ENCODE results near the gene MYRFL.

MYRFL gene

DNA sequence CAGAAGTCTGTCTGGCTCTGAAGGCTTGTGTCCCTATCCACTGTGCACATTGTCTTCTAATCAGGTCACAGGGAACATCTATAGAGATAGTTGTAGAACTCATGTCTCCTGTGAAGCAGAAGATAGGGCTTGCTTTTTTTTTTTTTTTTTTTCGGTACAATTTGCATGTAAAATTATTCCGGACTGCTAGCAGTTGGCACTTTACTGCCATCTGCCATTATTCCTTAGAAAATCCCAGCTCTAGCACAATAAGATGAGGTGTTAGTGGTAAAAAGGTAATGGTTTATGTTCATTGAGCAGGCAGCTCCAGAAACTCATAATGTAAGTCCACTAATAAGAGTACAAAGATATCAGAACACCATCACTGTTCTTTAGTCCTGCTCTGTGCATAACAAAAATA lies 8.7 kb downstream of the MYRFL start:
- TF ChIP-seq, protein P1, sequence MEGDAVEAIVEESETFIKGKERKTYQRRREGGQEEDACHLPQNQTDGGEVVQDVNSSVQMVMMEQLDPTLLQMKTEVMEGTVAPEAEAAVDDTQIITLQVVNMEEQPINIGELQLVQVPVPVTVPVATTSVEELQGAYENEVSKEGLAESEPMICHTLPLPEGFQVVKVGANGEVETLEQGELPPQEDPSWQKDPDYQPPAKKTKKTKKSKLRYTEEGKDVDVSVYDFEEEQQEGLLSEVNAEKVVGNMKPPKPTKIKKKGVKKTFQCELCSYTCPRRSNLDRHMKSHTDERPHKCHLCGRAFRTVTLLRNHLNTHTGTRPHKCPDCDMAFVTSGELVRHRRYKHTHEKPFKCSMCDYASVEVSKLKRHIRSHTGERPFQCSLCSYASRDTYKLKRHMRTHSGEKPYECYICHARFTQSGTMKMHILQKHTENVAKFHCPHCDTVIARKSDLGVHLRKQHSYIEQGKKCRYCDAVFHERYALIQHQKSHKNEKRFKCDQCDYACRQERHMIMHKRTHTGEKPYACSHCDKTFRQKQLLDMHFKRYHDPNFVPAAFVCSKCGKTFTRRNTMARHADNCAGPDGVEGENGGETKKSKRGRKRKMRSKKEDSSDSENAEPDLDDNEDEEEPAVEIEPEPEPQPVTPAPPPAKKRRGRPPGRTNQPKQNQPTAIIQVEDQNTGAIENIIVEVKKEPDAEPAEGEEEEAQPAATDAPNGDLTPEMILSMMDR (IDR thresholded peaks at IDR 0.05; ENCODE audit: low read depth, low read length, missing control alignments) = no peak
- no peak for DNase-seq (ENCODE audit: low read depth)
- H3K4me3 ChIP-seq (ENCODE audit: low read depth, low read length) = no peak overlapping the region

DNA sequence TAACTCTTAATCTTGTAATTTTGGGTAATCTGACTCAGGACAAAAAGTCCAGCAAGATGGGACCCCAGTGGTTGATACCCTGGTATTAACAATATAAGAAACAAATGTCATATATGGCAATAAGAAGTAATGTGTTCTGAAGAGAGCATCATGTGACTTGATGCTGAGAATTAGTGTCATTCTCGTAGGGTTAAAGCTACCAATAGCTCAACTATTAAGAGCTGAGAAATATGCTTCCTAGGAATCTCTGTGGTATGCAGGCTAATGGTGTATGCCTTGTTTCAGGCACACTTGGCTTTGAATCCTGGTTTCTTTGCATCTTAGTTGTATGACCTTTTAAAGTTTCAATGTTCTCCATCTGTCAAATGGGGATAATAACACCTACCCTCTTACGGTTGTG lies 9.1 kb downstream of the MYRFL start:
- no peak overlapping the region for H3K4me3 ChIP-seq (ENCODE audit: low read depth, low read length)
- DNase-seq (ENCODE audit: low read depth) = no peak
- TF ChIP-seq, protein P1 (IDR thresholded peaks at IDR 0.05; ENCODE audit: low read depth, low read length, missing control alignments) = no peak

DNA sequence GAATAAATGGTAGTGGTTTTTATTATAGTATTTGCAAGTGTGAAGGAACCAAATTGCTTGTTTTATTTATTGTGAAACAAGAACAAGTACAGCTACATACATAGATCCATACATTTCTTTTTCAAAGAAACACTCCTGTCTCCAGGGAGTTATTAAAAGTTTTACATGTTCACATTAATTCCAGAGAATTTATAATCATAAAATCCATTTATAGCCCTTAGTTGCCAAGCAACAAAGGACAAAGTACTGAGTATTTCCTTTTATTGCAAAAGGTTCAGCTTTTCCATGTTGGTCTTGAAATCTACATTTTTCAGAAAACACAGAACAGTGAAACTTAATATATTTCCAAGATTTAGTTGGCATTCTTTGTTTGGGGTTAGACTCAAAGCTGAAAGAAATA lies 9.5 kb downstream of the MYRFL start:
- no peak overlapping the region for H3K4me3 ChIP-seq (ENCODE audit: low read depth, low read length)
- DNase-seq (ENCODE audit: low read depth) = no peak
- TF ChIP-seq, protein P1 (IDR thresholded peaks at IDR 0.05; ENCODE audit: low read depth, low read length, missing control alignments) = no peak

DNA sequence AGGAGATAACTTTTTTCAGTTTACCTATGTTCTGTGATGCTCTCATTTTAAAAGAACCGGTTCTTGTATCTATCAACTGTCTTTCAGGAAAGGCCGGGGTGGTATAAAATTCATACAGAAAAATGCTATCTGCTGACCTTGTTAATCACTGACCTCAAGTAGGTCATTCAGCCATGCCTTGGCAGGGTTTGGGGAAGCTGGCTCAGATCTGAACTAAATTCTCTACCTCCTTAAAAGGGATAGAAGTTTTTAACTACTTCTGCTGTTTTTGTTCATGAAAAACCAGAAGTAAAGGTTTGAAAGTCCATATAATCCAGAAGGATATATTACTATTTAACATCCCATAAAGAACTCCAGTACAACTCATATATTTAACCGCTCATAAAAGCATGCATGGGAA lies 10.1 kb downstream of the MYRFL start:
- DNase-seq (ENCODE audit: low read depth) = no peak
- TF ChIP-seq, protein P1 (IDR thresholded peaks at IDR 0.05; ENCODE audit: low read depth, low read length, missing control alignments) = no peak
- no peak overlapping the region for H3K4me3 ChIP-seq (ENCODE audit: low read depth, low read length)

DNA sequence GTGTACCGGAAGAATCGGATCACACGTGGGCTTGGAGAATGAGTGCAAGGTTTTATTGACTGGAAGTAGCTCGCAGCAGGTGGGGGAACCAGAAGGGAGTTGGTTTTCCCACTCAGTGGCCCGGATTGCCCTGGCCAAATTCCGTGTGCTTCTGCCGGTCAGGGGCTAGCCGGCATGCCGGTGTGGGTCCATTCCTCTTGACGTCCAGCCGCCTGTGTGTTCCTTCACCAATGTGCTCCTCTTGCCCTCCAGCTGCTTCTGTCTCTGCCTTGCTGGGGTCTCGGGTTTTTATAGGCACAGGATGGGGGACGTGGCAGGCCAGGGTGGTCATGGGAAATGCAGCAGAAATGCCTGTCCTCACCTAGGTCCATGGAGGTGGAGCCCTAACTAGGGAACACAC lies 11.0 kb downstream of the MYRFL start:
- no peak for DNase-seq (ENCODE audit: low read depth)
- H3K4me3 ChIP-seq (ENCODE audit: low read depth, low read length) = no peak overlapping the region
- TF ChIP-seq, protein P1 (IDR thresholded peaks at IDR 0.05; ENCODE audit: low read depth, low read length, missing control alignments) = no peak

DNA sequence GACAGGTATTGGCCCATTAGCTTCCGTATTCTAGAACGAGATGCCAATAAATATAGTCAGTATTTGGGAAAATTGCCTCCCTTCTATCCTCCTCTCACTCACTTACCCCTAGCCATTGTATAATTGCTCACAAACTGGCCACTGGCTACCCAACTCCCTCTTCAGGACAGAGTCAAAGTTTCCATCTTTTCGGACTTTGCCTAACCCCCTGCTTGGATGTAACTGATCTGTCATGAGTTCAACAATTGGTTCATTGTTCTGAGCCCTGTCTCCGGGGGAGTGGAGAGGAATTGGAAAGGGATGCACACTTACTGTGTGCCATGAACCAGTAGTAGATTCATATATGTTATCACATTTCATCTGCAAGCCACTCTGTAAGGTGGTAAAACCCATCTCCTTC lies 12.2 kb downstream of the MYRFL start:
- TF ChIP-seq, protein P1 (IDR thresholded peaks at IDR 0.05; ENCODE audit: low read depth, low read length, missing control alignments) = no peak

DNA sequence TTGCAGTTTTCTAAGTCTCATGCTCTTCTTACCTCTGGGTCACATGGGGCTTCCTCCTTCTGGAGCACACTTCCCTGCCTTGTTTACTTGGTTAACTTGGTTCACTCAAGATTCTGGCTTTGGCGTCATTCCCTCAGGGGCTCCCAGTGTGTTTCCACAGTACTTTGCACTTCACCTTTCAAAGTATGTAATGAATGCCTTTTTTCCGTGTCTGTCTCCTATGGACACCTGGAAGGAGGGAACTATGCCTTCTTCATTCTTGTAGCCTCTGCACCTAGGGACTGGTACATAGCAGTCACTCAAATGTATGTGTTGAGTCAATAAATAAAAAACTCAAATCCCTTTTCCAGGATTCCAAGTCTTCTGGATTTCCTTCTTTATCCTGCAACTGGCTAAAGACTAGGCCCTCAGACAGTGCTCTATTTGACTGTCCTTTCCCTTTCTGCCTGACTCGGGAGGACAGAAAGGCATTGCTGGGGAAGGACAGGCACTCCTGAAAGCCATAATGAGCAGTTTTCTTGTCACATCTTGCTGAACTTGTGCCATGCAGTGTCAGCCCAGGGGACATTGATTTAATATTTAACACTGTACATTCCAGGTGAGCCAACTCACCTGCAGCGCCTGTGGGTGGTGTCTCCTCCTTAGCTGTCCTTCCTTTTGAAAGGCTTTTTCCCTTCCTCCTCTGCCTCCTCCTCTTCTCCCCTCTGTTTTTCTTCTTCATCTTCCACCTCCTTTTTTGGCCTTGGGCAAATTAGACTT lies 12.8 kb downstream of the MYRFL start:
- TF ChIP-seq, protein P1 (IDR thresholded peaks at IDR 0.05; ENCODE audit: low read depth, low read length, missing control alignments) = no peak
- no peak for DNase-seq (ENCODE audit: low read depth)
- no peak overlapping the region for H3K4me3 ChIP-seq (ENCODE audit: low read depth, low read length)

More for the DNA sequence above, 12.2 kb downstream of the MYRFL start:
- no peak overlapping the region for H3K4me3 ChIP-seq (ENCODE audit: low read depth, low read length)
- DNase-seq (ENCODE audit: low read depth) = no peak
